NCI-H2227 (cell line): ENCODE data around the gene MYO1F.
"Not testable (repeated sequence)": the region's sequence is repeated elsewhere in the genome, so short reads cannot be mapped to it uniquely, and the experiment has no call there.

Source experiments
- DNase-seq: peaks from one replicate; lab custom pipeline; 2025; ENCODE audit not compliant: unreplicated experiment; lab: John Stamatoyannopoulos, UW

The MYO1F gene

GRCh38 chr19:8519388-8519787 is 57.9 kb downstream of the MYO1F start:
- DNase-seq, result no peak

- no peak for DNase-seq
Observed at GRCh38 chr19:8518536-8518935, 58.7 kb downstream of the MYO1F start.

- DNase-seq, result no peak
Observed at GRCh38 chr19:8517551-8518442, 59.4 kb downstream of the MYO1F start.

- no peak for DNase-seq
Observed at GRCh38 chr19:8515317-8515716, 61.9 kb downstream of the MYO1F start.

- DNase-seq, result not testable (repeated sequence)
Observed at GRCh38 chr19:8514505-8515009, 62.7 kb downstream of the MYO1F start.

- peak; percentile 96 for DNase-seq
Observed at GRCh38 chr19:8513687-8514504, 63.3 kb downstream of the MYO1F start, which contains the start of gene ZNF414. Gene ZNF414, minus strand, starts transcription at chr19:8514167. Its CDS starts 121 bp downstream, at chr19:8514046.

- DNase-seq, result no peak
Observed at GRCh38 chr19:8513036-8513686, 64.1 kb downstream of the MYO1F start.

GRCh38 chr19:8512115-8512967 is 64.9 kb downstream of the MYO1F start:
- DNase-seq, result peak; percentile 29

GRCh38 chr19:8511573-8512101 is 65.6 kb downstream of the MYO1F start:
- DNase-seq, result no peak

GRCh38 chr19:8510589-8511115 is 66.6 kb downstream of the MYO1F start:
- DNase-seq, result no peak

- DNase-seq, result peak; percentile 54
Observed at GRCh38 chr19:8506402-8506957, 70.8 kb downstream of the MYO1F start.

- peak; percentile 76 for DNase-seq
Observed at GRCh38 chr19:8505680-8506401, 71.4 kb downstream of the MYO1F start.

- no peak for DNase-seq
Observed at GRCh38 chr19:8504919-8505318, 72.3 kb downstream of the MYO1F start.

- DNase-seq, result no peak
Observed at GRCh38 chr19:8504171-8504570, 73.1 kb downstream of the MYO1F start.

GRCh38 chr19:8503510-8503909 is 73.7 kb downstream of the MYO1F start:
- no peak for DNase-seq

- no peak for DNase-seq
Observed at GRCh38 chr19:8501981-8502380, 75.3 kb downstream of the MYO1F start.

- no peak for DNase-seq
Observed at GRCh38 chr19:8501516-8501915, 75.7 kb downstream of the MYO1F start.

GRCh38 chr19:8500158-8500557 is 77.1 kb downstream of the MYO1F start:
- peak; percentile 37 for DNase-seq
